GM21737 (cell line): Measurements from ENCODE around the gene DNAH1.
A peak's percentile ranks its signal among the peaks of the same experiment; 100 is the strongest.
"Not testable (repeated sequence)": the region's sequence is repeated elsewhere in the genome, so short reads cannot be mapped to it uniquely, and the experiment has no call there.

ENCODE experiments used
- ATAC-seq: cut with Tn5 transposase; IDR thresholded peaks from one replicate; pipeline ENCODE4 v1.9.1; 2021; ENCODE audit warnings: mild to moderate bottlenecking, moderate library complexity; ENCODE audit not compliant: unreplicated experiment

DNAH1 gene

DNA sequence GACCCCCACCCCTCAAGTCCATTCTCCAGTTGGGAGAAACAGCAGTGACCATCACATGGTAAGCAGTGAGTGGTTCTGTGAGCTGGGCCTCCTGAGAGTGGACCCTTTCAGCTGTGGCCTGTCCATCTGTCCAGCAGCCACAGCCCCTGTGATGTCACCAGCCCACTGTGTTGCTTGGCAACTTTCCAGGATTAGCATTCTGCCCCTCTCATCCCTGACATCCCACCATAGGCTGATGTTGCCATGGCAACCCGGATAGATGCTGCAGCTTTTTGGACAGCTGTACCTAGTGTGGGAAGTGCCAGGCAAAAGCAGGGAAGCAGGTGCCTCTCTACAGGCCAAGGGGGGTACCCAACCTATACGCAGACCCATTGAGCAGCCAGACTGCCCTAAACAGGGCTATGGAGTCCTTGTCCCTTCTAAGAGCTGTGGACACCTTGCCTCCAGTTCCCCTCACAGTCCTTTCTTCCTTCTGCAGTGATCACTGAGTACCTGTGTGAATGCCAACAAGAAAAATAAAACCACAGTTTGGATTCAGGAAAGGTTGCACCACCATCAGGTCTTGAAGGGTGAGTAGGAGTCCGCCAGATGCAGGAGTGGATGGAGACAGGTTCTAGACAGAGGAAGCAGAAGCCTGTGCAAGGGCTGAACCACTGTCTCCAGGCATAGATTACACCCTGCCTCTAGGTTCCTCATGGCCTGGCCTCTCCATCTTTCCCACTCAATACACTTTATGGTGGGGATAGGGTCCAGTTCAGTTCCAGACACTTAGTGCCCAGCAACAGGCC lies at the start of gene DNAH1:
DNAH1 (plus strand) TSS at position 343 of the 788 bp plus-strand sequence. CDS start 6,124 bp downstream, outside the sequence.
- no peak for ATAC-seq

DNA sequence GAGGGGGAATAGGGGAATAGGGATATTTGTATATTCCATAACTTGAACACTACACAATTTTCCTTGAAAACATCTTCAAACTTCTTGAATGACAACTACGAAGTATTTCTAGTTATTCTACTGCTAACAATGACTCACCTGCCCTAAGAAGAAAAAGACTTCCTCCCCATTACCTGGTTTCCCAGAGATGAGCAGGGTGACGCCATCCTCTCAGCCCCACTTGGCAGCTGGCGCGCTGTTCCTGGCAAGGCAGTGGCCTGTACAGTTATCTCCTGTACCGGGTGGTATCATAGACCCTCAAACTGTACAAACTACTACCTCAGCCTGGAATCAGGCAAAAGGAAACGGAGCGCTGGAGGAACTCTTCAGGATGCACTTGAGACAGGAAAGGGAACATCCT lies 48.1 kb upstream of the DNAH1 start:
- ATAC-seq = no peak

DNA sequence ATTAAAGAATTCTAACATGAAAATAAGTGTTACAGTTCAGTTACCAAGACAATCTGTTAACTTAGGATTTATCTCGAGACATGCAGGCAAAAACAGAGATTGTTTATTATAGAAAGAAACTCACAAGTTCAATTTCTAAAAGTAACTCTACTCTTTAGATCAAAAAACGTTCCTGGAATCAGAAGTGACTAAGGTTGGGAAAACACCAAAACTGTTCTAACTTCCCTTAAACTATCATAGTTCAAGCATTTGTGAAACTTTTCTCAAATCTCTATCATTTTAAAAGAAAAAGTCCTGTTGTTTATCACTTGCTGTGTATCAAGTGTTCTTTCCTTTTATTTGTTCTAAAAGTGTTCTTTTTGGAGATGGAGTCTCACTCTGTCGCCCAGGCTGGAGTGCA lies 46.3 kb upstream of the DNAH1 start:
- ATAC-seq = no peak

DNA sequence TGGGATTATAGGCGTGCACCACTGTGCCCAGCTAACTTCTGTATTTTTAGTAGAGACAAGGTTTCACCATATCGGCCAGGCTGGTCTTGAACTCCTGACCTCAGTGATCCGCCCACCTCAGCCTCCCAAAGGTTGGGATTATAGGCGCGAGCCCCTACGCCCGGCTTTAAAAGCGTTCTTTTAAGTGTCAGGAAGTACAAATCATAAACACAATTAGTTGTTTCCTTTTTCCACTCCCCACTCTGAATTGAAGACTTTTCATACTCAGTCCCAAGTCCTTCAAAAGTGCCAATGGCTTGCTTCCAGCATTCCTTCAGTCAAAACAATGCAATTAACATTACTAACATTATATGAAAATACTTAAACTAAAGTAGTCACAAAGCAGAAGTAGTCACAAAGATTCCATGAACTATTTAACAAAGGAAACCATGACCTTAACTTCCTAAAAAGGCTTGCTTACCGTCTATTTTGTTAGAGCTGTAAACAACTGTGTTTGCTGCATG lies 45.8 kb upstream of the DNAH1 start:
- ATAC-seq = no peak

DNA sequence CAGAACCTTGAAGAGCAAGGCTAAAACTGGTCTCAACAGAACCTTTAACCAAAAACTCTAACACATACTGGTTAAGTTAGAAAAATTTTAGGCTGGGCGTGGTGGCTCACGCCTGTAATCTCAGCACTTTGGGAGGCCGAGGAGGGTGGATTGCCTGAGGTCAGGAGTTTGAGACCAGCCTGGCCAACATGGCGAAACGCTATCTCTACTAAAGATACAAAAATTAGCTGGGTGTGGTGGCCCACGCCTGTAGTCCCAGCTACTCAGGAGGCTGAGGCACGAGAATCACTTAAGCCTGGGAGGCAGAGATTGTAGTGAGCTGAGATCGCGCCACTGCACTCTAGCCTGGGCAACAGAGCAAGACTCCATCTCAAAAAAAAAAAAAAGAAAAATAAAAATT lies 43.9 kb upstream of the DNAH1 start:
- not testable (repeated sequence) for ATAC-seq

DNA sequence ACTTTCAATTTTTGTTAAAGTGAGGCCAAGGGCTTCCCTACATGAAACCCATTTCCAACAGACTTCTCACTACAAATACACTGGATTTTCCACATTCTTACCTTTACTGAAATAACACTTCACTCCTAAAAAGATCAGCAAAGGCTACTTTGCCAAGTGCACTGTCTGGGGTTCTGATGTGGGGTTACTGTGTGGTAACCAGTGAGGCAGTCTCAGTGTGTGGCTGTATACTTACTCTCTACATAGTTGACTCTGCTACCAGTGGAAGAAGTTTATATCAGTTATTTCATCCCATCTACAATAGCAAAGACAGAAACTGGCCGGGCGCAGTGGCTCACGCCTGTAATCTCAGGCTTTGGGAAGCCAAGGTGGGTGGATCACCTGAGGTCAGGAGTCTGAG lies 43.3 kb upstream of the DNAH1 start:
- no peak for ATAC-seq

DNA sequence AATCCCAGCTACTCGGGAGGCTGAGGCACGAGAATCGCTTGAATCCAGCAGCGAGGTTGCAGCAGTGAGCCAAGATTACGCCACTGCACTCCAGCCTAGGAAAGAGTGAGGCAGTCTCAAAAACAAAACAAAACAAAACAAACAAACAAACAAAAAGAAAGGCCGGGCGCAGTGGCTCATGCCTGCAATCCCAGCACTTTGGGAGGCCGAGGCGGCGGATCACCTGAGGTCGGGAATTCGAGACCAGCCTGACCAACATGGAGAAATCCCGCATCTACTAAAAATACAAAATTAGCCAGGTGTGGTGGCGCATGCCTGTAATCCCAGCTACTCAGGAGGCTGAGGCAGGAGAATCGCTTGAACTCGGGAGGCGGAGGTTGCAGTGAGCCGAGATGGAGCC lies 41.3 kb upstream of the DNAH1 start:
- ATAC-seq = not testable (repeated sequence)

DNA sequence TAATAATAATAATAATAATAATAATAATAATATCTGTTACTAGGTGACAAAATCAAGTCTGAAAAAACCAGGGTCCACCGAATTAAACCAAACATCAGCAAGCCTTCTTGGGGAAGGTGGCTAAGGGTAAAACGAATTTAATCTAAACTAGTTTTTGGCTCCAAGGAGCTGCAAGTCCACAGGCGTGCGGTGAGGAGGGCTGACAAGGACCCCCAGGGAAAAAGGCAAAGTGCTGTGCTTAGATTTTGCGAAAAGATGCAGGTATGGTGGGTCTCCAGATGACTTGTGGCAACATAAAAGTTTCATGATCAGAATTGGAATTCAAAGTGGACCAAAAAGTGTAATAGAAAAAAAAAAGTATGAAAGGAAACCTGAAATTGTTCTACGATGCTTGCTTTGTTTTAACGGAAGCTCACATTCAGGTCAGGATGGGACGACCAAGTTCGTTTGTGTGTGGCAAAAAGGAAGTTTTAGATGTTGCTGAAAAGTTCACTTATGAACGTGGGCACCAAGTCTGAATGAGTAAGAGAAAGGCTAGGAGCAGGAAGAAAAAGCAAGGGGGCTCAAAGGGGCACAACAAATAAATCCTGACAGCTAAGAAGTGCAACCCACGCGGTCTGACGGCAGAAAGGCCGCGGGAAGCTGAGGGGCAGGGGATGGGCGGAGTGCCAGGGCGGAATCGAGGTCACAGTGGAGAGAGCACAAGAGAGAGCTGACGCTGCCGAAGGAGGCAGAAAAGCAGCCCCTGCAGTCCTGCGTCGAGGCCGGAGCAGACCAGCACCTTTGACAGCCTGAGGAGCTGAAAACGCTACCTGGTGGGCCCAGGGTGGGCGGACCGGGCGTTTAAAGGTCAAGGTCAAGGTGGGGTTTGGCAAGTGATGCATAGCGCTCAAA lies 38.8 kb upstream of the DNAH1 start:
- no peak for ATAC-seq

DNA sequence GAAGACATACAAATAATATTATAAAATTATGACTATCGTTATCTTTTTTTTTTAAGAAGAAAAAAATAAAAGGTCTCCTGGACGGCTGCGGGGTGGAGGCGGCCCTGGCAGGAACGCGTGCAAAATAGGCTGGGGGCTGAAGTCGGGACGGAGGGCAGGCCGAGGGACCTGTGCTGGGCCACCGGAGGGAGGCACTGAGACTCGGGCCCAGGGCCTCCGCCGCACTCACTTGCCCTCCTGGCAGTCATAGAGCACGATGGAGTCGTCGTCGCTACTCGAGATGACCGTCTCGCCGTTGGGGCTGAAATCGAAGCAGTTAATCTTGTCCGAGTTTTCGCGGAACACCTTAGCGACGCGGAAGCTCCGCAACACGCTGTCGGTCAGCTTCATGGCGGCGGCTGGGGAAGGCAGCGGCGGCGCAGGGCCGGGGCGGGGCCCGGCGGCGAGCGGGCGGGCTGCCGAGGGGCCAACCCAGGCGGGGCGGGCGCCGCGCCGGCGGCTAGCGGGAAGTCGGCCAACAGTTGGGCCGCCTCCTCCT lies 38.1 kb upstream of the DNAH1 start:
- peak; percentile 56 for ATAC-seq

DNA sequence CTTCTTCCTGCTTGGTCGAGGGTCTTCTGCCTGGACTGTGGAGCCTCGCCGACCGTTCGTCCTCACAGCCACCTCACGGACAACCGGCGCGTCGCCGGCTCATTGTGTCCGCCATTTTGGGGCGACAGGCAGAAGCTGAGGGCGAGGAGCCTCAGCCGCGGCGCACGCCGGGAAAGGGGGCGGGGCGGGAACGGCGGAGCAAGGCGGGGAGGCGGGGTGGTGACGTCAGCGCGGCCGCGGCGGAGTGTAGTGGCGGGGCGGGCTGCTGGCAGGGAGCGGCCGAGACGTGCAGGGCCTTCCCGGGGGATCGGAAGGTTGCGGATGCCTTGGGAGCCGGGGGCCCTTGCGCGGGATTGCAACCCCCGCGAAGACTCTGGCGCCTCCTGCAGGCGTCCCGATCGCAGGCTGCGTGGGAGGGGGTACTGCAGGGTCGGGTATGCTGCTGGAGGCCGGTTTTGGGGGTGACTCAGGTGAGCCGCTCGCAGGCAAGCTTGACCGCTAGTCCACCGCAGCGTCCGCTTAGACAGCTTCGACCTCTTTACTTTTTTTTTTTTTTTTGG lies 37.5 kb upstream of the DNAH1 start, which contains the start of gene WDR82:
WDR82 (minus strand) TSS at position 140 of the 560 bp plus-strand sequence. CDS start 288 bp downstream, outside the sequence.
- peak; percentile 73 for ATAC-seq

DNA sequence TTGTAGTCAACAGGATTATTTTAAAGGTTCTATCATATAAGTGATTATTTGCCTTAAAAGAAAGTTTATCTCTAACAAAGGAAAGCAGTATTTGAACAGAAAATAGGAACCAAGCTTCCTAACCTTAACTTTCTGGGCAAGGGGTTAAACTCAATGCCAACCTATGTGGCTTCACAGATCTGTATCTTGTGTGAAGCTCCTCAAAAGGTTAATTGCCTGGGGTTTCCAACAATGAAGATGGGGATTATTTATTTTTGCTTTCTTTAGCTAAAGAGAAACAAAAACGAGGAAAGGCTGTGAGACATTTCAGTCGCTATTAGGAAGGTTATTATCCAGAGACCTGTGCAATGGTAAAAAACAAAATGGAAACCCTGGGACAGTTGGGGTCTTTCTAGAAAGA lies 36.5 kb upstream of the DNAH1 start:
- ATAC-seq = no peak

DNA sequence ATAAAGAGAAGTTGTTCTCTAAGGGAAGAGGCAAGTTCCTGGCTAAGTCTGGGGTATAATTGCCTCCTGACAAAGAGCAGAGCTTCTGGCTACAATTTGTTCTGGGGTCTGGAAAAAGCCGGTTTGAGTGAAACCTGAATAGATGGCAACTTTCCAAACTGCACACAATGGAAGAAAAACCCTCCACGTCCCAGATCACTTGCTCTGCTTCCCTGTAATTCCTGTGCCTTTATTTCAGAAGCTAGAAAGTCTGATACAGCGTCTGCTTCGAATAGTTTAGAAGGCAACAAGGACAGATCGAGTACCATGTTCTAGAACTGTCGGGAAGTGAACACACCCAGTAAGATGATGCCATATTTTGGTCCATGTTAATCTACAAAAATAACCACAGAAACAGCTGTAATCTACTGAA lies 36.1 kb upstream of the DNAH1 start:
- ATAC-seq = no peak

DNA sequence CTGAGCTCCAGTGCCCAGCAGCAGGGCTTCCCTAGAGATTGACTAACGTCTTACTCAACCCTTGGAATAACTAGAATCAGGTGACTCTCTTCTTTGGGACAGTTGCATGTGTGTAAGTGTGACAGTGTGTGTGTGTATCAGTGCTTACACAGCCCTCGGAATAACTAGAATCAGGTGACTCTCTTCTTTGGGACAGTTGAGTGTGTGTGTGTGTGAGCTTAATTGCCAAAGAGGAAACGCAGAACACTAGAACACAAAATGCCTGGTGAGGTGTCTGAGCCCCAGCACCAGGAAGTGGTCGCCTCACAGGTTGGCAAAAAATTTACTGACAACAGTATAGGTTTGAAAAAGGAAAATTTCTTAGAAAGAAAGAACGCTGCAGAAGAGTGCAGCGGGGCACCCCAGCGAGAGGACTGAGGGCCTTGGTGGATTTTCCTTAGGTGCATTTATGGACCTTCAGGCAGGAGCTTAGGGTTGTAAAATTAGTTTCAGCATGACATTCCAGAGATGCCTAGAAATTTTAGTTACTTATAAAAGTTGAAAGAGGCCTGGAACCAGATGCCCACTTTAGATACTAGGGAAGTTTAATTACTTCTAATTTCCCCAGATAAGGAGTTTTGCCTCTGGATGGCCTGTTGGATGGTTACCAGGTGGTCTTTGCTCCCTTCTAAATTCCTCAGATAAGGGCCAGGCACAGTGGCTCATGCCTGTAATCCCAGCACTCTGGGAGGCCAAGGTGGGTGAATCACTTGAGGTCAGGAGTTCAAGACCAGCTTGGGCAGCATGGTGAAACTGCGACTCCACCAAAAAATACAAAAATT lies 33.9 kb upstream of the DNAH1 start:
- no peak for ATAC-seq

DNA sequence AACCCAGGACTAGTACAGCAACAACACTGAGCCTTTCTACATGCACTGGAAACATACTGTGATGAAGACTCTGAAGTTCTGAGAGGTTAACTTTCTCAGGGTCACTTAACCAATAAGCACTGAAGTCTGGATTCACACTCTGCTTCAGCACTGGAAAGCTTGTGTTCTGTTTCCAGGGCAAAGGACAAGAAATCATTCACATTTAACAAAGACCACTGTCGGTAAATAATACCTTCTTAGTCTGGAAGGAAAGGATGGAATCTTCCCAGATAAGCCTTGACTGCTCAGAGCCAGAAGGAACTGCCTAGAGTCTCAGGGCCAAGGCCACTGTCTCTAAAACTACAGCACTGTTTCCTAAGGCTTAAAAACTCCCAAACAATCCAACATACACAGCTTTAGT lies 32.8 kb upstream of the DNAH1 start:
- no peak for ATAC-seq

DNA sequence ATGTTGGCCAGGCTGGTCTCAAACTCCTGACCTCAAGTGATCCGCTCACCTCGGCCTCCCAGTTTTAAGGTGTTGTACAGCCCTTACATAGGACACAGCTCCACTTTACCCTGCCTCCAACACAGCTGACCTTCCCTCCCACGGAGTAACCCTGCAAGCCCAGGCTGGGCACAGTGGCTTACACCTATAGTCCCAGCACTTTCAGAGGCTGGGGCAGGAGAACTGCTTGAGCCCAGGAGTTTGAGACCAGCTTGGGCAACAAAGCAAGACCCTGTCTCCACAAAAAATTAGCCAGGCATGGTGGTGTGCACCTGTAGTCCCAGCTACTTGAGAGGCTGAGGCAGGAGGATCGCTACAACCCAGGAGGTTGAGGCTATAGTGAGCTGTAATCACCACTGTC lies 32.1 kb upstream of the DNAH1 start:
- ATAC-seq = not testable (repeated sequence)

DNA sequence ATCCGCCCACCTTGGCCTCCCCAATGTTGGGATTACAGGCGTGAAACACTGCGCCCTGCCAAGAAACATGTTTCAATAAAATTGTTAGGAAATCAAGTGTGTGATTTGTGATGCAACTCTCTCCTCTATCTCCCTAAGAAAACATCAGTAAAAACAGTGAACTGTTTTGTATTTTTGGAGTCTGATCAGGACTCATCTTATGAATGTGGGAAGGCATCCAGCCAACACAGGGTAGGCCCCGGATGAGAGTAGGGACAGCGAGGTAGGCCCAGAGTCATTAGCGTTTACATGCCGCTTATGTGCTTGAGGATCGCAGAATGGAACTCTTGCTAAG lies 29.4 kb upstream of the DNAH1 start:
- ATAC-seq = no peak

DNA sequence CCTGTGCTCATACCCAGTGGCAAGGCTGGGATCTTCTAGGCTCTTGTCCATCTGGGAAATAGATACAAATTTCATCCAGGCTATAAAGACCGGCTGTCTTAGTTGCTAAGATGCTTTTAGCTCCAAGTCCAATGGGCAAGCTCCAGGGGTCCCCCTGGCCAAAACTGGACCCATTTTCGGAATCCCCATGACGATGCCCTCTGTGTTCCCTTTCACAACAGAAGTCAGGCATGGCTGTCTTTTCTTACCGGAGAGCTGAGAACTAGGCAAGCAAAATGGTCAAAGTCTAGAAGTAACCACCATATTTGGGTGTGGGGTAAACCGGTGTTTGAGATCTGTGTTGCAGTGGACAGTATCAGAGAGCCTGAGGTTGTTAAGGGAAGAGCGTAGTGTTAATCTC lies 27.4 kb upstream of the DNAH1 start:
- no peak for ATAC-seq

DNA sequence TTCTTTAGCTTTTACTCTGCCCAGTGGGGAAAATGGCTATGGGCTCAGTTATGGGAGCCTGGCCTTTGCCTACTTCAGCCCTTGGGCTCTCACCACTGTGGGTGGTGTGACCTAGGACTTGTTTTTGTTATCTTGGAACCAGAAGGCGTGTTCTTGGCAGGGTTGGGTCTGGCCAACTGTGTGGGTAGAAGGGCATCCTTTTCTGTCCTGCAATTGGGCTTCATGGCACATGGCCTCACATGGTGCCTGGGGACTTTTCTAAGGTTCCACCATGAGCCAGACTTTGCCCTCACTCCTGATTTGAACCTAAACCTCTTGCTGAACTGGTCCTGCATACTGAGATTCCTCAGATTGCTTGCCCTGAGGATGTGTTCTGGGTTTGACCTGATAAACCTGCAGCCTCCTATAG lies 26.8 kb upstream of the DNAH1 start:
- no peak for ATAC-seq

DNA sequence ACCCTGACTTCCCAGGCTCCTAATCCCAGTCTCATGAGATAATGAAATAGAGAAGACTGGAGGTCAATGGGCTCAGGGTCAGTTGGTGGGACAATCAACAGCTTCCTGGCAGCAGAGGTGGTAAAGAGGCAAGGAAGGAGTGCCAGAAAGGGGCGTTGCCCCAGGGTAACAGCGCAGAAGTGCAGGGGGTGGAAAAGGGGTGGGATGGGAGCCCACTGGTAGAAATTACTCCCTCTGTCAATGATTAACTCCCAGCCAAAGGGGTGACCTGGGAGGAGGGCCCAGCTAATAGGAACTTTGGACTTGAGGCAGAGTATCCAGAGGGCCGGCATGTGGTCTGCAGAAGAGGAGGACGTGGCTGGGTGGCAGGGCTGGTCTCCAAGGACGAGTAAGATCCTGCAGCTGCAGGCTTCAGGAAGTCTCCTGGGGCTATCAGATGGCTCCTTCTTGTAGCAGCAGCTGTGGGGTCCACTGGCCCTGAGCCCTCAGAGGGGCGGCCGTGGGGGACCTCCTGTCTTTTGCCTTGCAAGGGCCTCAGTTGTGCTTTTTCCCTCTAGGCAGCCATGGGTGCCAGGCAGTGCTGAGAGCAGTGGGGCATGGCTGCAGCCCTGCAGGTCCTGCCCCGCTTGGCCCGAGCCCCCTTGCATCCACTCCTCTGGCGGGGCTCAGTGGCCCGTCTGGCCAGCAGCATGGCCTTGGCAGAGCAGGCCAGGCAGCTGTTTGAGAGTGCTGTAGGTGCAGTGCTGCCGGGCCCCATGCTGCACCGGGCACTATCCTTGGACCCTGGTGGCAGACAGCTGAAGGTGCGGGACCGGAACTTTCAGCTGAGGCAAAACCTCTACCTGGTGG lies 26.1 kb upstream of the DNAH1 start:
- no peak for ATAC-seq
